GM19397 (cell line): ENCODE data around the gene RNF26.

Experiments used
- ATAC-seq: cut with Tn5 transposase; IDR thresholded peaks from one replicate; pipeline ENCODE4 v1.9.1; 2021; ENCODE audit warnings: mild to moderate bottlenecking, moderate library complexity; ENCODE audit not compliant: unreplicated experiment

RNF26 gene

DNA sequence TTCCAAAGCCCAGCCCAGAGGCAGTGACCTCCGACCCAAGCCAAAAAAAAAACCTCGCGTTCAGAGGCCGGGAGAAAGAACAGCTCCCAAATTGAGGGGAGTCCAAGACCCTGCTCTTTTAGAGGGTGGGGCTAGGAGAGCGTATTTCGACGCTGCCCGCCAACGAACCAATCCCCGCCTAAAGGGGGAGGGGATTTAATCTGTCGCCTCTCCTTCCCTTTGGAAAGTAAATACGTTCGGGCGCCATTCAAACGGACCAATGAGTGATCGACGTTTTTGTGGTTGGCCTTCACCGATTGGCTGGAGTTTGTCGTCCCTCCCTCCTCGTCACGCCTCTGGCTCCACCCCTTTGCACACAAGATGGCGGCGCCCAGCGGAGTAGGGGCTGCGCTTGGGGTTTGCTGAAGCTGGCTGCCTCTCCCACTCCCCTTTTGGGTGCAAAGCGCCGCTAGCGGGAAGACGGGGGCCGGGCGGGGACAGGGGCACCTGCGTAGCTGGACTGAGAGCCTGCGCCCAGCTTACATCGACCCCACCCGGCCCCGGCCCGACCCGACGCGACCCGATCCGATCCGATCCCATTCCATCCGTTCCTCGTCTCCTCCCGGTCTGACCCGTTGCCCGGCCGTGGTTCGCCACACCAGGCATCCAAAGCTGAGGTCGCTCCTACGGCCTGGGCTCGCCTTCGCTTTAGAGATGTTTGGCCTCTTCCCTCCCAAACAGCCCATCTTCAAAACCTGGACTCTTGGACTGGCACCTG, at the start of gene RNF26:
Gene RNF26 (plus strand): TSS at position 354 of the 757 bp plus-strand sequence. CDS start 596 bp downstream, outside the sequence.
- ATAC-seq, result peak; percentile 90

GRCh38 chr11:119285431-119285830, 48.9 kb upstream of the RNF26 start:
- ATAC-seq, result no peak

GRCh38 chr11:119288219-119288618, 46.1 kb upstream of the RNF26 start:
- ATAC-seq, result no peak

GRCh38 chr11:119290894-119291497, 43.3 kb upstream of the RNF26 start:
- no peak for ATAC-seq

DNA sequence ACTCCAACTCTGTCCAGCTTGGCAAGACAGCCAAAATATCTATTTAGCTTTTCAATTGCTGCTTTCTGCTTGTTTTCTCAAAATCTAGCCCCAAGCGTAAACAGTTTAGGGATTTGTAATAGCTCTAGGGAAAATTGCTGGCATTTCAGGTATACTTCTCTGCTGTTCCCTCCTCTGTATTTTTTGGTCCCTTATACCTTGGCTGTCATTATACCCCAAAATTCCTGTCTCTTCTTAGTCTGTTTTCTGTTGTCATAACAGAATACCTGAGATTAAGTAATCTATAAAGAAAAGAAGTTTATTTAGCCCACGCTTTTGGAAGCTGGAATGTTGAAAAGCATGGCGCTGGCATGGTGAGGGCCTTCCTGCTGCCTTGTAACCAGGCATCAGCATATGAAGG, 40.9 kb upstream of the RNF26 start:
- ATAC-seq, result no peak

- no peak for ATAC-seq
These were observed 39.1 kb upstream of the RNF26 start for GRCh38 chr11:119295178-119295577.

GRCh38 chr11:119297938-119298337, 36.4 kb upstream of the RNF26 start:
- ATAC-seq, result no peak

GRCh38 chr11:119298726-119299125, 35.6 kb upstream of the RNF26 start:
- ATAC-seq, result no peak

GRCh38 chr11:119299416-119299815, 34.9 kb upstream of the RNF26 start:
- no peak for ATAC-seq

DNA sequence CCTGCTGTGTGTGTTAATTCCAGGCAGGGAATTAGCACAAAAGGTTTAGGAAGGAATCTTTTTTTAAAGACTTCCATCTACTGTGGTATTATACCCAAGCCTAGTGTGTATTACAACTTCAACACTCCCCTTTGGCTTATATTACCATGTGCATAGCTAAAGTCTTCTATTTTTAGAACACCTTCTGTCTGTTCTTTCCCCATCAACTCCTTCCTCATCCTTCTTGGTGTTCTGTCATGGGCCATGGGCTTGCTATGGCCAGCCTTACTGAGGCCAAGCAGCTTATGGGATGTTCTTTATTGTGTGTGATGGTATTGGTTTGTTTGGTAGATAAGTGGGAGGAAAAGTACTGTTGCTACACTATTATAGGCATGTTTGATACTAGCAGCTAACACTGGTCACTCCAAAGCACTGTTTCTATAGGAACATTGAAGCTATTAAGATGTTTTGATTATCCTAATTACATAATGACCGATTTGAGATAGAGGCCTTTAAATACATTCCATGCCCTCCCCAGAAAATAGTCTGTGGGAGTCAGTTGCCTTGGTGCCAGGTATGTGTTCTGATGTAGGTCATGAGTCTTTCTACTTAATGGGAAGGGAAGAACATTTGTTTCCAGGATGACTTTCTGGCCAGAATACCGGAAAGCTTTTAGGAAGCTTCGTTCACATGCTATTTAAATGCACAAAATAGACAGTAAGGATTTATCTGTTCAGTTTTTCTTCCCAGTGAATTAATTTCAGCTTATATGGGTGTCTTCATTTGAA, 33.9 kb upstream of the RNF26 start:
- no peak for ATAC-seq

DNA sequence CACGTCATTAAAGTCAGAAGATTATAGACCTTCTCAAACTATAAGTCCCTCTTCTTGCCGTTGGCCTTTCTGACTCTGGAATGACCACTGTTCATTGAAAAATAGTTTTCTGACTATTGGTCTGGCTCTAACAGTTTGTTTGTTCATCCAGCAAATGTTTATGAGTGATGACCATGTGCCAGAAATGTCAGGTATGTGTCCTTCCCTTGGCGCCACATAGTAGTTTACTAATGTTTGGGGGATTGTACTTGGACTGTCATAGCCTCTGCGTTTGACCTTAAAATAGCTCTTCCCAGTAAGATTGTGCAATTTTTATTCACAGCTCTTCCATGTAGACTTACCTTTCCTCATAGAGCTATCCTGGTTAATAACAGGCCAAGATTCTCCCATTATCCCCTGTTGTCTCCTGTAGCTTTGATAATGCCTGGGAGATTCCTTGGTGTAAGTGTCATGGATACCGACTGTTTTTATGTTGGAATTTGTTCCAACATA, 31.1 kb upstream of the RNF26 start:
- no peak for ATAC-seq

- no peak for ATAC-seq
These were observed 28.6 kb upstream of the RNF26 start for GRCh38 chr11:119305556-119306372.

- no peak for ATAC-seq
These were observed 27.9 kb upstream of the RNF26 start for GRCh38 chr11:119306373-119306890.

- no peak for ATAC-seq
These were observed 27.1 kb upstream of the RNF26 start for GRCh38 chr11:119307219-119307618.

GRCh38 chr11:119307974-119308373, 26.4 kb upstream of the RNF26 start:
- ATAC-seq, result no peak

DNA sequence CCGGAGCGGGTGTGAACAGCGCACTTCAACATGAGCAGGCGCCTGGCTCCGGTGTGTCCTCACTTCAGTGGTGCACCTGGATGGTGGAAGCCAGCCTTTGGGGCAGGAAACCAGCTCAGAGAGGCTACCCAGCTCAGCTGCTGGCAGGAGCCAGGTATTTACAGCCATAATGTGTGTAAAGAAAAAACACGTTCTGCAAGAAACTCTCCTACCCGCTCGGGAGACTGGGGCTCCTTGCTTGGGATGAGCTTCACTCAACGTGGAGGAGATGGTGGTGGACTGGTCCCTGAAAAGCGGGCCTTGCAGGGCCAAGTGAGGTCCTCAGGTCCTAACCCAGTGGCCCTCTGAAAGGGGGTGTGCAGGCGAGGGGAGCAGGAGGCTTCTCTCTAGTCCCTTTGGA, 24.9 kb upstream of the RNF26 start:
- no peak for ATAC-seq

GRCh38 chr11:119309953-119310681, 24.2 kb upstream of the RNF26 start:
- no peak for ATAC-seq

GRCh38 chr11:119310682-119311052, 23.7 kb upstream of the RNF26 start:
- no peak for ATAC-seq

- no peak for ATAC-seq
These were observed 19.6 kb upstream of the RNF26 start for GRCh38 chr11:119314726-119315125.
